Femur (tissue), 1 donor: Measurements from ENCODE around the gene SELPLG.
A peak's percentile ranks its signal among the peaks of the same experiment; 100 is the strongest.
"Not testable (repeated sequence)": the region's sequence is repeated elsewhere in the genome, so short reads cannot be mapped to it uniquely, and the experiment has no call there.

Source experiments
- DNase-seq: peaks from one replicate; pipeline ENCODE4 v3.0.0-alpha.2; 2017

SELPLG gene

DNA sequence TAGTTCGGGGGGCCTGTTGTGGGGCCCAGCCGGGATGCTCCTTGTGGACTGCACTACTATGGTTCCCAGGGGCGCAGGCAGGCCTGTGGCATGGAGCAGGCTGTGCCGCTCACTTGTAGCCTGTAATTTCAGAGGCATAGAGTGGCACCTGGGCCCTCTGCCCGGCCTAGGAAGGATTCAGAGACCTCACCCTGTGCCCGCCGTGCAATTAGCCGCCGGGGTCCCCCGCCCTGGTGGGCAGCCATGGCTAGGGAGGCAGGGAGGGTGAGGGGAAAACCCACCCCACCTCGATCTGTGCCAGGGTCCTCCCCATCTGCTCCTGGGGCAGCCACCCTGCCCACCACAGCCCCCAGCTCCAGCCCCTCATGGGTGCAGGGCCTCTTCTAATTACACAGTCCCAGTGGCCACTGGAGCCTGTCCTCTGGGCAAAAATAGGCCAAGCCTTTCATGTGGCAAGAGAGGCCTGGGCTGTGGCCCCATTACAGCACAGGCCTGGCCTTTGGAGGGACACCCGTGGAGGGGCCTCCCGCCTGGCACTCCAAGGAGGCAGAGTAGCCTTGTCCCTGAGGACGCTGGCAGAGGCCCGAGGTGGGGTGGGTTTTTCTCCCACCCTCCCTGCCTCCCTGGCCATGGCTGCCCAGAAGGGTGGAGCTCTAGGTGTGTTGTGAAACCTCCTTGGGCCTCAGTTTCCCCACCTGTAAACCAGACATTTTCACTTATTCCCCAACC lies 30.6 kb downstream of the SELPLG start:
- peak; percentile 71 for DNase-seq

DNA sequence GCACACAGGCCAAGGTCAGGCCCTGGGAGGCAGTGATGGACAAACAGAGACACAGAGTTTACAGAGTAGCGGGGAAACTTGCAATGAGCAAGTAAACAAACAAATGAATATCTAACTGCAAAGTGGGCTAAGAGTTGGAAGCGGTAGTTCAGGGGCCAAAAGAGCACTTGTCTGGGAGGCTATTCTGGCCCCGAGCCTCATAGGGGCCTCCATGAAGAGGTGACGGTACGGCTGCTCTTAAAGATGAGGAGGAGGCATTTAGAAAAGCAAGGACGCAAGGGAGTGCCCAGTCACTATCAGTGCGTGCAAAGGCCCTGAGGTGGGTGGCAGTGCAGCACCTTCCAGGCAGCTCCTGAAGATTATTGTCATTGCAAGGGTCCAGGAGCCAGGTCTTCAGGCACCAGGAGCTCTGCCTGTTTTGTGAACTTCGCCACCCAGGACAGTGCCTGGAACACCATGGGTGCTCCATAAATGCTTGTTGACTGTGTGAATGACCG lies 31.4 kb downstream of the SELPLG start:
- DNase-seq, result no peak

- no peak for DNase-seq
These were observed 33.0 kb downstream of the SELPLG start for GRCh38 chr12:108600702-108601007.

DNA sequence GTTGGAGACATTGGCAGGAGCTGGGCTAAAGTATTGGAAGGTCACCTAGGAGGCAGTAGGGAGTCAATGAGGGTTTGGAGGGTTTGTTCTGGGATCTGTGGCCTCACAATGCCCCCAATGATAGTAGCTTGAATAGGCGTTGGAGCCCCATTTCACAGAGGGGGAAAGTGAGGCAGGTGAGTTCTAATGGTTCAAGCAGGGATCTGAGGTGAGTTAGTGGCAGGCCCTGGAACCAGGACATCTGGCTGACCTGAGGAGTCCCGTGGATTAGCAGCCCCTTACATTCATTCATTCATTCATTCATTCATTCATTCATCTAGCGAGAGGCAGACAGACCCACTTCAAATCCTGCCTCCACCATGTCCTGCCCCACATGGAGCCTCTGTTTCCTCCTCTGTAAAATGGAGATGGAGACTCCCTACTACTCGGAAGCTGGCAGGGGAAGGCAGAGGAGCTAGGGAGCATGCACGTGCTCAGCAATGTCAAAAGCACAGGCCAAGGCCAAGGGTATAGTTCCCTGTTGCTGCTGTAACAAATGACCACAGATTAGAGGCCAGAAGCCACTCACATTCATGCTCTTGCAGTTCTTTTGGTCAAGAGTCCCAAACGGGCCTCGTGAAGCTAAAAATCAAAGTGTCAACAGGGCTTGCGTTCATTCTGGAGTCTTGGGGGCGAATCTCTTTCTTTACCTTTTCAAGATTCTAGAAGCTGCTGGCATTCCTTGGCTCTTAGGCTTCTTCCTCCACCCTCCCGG lies 33.6 kb downstream of the SELPLG start:
- no peak for DNase-seq

DNA sequence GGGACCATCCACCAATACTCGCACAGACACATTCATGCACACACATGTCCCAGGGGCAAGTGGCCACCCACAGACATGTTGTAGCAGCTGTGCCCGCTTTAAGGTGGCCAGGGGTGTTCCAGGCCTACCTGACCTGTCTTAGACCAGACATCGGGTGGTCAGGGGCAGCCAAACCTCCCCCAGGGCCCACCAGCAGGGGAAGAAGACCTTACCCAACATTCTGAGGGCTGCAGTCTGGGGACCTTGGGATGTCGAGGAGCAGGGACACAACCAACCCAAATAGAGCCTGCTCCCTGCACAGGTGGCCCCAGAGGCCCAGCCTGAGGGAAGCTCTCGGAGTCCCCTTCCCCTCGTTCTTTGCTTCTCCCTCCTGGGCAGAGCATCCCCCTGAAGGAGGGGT lies 34.2 kb downstream of the SELPLG start:
- DNase-seq, result no peak

DNA sequence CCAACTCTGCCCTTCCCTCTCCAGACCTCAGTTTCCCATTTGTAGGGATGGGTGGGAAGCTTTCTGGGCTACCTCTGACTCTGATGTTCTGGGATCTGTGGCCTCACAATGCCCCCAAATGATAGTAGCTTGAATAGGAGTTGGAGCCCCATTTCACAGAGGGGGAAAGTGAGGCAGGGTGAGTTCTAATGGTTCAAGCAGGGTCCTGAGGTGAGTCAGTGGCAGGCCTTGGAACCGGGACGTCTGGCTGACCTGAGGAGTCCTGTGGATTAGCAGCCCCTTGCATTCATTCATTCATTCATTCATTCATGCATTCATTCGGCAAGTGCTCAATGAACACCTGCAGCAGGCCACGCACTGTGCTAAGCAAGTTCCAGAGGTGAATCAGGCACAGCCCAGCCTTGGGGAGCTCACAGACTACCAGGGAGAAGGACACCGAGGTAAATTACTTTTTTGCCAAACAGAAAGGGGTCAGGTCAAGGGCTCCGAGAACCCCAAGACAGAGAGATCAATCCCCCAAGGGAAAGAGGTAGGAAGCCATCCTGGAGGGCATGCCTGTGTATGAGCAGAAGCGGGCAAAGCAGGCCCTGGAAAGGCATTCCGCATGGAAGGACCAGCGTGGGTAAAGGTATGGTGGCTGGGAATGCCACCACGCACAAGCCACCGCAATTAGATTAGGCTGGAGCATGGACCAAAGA lies 35.0 kb downstream of the SELPLG start:
- no peak for DNase-seq

DNA sequence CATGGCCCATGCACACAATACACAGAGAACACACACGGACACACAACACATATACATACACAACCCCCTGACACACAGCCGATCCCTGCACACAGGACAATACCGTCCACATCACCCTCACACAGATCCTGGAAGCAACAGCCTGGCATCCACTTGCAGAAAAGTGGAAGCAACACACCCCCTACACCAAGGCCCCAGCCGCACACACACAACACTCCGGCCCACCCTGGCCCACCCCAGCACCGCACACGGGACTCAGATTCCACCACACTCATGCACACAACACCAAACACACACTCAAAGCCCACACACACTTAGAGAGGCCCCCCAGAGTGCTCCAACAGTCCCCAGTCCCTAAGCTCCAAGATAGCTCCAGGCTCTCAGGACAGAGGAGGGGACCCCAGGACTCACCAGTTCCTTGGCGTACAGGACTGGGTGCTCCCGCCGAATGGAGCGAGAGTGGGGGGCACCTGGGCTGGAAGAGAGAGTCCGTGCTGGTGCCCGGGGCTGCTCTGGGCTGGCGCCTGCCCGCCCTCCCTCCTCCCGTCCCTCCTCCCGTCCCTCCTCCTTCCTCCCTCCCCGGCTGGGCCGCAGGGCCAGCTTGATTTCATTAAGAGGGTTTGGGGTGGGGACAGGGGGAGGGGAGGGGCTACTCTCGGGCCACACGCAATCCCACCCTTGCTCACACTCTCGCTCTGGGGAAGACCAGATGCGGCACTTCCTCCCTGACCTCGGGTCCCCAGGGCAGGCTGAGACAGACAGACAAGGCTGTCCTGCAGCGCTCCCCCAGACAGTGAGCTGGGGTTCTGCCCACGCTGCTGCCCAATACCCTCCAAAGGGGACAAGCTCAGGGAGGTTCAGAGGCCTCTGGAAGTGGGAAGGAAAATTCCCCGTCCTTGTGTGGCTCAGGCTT lies 35.9 kb downstream of the SELPLG start, which contains the start of gene TMEM119:
TMEM119 (minus strand) TSS at position 526 of the 913 bp plus-strand sequence. CDS start 5,701 bp downstream, outside the sequence.
- DNase-seq, result peak; percentile 80

DNA sequence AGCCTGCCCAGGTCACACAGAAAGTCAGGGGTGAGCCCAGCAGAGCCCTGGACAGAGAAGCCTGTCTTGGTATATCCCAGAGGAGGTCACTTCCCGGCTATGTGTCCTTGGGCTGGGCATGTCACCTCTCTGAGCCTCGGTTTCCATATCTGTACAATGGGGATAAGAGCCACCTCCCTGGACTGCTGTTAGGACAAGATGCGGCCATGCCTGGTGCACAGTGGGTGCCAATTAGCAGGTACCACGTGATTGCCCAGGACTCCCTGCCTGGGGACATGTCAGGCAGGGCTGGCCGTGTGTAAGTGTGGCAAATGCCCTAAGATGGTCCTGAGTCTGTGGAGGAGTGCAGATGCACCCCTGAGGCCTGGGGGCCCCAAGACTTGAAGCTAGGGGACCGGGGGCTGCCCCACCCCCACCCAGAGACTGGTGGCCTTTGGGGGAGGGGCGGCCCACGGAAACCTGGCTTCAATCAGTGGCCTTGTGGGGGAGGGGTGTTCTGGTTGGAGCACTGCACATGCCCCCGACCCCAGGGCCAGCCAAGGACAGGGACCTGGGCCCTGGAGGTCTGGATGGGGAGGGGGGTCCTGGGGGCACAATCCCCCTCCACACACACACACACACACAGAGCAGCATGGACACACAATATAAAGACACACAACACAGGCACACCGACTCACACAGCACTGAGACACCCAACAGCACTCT lies 36.7 kb downstream of the SELPLG start:
- no peak for DNase-seq

DNA sequence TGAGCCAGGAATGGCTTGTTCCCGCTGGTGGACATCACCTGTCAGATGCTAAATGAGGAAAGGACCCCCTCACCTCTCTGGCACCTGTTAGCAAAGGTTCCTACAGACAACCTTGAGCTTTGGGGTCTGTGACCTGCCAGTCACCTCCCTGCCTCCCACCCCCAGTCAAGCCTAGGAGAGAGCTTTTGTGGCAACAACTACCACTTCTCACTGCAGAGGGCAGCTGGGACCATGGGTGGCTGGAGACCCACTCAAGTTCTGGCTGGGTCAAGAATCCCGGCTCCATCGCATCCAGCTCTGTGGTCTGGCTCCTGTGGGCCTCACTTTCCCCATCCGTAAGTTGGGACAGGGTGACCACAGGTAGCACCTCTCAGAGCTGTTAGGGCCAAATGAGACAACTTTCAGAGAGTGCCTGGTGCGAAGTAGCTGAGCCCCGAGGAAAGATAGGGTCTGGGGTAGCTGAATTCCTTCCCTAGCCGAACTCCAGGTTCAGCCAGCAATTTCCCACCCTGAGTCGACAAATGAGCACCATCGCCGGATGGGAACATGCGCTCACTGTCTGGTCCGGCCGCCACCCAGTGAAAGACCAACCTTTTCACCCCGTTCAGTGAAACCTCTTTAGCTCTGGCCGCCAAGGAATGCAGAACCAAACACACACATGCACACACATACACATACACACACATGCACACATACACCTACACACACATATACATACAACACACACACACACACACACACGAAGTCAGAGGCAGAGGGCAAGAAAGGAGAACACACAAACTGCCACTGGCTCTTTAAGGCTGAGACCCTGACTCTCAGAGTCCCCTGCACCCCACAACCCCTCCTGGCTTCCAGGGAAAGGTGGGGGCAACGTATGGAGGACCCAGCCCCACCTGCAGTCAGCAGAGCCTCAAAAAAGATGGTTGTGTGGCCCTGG lies 37.7 kb downstream of the SELPLG start:
- no peak for DNase-seq

DNA sequence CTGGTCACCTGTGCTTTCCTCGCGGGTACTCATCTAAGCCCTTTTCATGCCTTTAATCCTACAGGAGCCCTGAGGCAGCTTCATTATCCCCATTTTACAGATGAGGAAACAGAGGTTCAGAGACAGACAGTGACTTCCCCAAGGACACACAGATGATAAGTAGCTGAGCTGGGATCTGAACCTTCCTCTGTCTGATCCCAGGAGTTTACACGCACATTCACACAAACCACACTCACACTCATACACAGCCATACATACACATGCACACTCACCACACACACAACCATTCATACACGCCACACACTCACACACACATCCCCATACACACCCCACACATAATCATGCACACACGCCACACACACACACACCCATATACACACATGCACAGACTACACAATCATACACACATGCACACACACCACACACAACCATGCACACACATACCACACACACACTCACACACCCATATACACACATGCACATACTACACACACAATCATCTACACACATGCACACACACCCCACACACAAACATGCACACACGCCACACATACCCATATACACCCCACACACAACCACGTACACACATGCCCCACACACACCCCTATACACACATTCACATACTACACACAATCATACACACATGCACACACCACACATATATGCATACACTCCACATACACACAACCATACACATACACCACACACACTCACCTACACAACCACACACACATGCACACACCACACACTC lies 38.6 kb downstream of the SELPLG start:
- no peak for DNase-seq

GRCh38 chr12:108594323-108594903 lies 39.3 kb downstream of the SELPLG start:
- no peak for DNase-seq

GRCh38 chr12:108592033-108592909 lies 41.4 kb downstream of the SELPLG start:
- DNase-seq, result no peak

GRCh38 chr12:108591267-108591980 lies 42.3 kb downstream of the SELPLG start:
- no peak for DNase-seq

GRCh38 chr12:108590463-108590862 lies 43.2 kb downstream of the SELPLG start:
- not testable (repeated sequence) for DNase-seq

DNA sequence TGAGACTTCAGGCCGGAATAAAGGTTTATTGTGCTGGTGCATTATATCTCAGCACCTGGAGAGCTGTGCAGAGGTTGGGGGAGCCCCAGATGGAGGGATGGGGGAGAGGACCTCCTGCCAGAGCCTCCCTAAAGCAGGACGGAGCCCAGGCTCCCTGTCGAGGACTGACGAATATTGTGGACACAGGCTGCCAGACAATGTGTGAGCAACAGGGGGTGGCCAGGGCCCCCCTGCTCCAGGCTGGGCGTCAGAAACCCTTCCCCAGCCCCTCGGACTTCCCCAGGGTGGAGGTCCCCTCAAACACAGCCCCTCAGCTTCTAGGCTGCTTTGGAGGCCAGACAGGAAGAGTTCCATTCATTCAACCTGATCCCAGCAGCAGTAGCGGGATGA lies 43.9 kb downstream of the SELPLG start:
- DNase-seq, result no peak

DNA sequence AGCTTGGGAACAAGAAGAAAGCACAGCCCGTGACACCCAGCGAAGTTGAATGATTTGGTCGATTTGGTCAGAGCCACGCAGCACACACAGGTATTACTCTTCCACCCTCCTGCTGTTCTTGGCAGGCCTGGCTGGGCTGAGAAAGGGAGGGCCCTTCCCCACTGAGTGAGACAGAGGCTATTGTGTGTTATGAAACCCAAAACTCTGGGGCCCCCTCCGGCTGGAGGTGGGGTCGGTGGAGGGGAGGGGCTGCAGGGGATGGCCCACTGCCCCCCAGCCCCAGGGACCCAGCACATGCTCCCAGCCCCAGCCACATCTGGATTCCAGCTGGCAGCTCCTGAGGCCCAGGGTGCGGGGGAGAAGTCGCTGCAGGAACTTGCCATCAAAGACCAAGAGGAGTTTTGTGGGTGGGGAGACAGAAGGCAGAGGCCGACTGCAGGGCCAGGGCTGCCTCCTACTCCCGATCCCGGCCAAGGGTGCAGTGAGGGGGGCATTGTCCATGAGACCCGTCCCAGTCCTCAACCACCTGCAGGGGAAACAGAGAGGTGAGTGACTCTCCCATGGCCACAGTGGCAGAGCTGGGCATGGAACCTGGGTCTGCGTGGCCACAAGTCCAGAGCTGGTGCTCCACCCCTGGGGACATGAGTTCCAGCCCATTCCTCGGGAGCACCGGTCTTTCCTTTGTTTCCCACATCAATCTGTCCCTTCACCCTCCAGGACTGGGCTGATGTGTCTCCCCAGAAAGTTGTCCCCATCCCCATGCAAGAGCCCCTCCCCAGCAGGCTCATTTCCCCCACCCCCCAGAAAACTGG lies 44.5 kb downstream of the SELPLG start:
- DNase-seq, result peak; percentile 76

GRCh38 chr12:108587826-108588225 lies 45.9 kb downstream of the SELPLG start:
- peak; percentile 60 for DNase-seq
